HEK293 (cell line): ENCODE measurements around the gene ABR.

Experiments
- CTCF ChIA-PET: fragments of 350-600 bp; formaldehyde crosslinking; extraction: SDS; loops from one replicate; lab custom pipeline; 2021; ENCODE audit warnings: antibody characterized with exemption; lab: Yijun Ruan, JAX
- POLR2A ChIA-PET: fragments of 300-600 bp; formaldehyde crosslinking; extraction: SDS; loops from one replicate; lab custom pipeline; 2020; ENCODE audit warnings: antibody characterized with exemption, inconsistent platforms; lab: Yijun Ruan, JAX
- H3K27ac ChIP-seq: fragments of 200-500 bp; sonication (Bioruptor generic); 2 replicates; pipeline ENCODE4 v1.5.1; 2014; ENCODE audit warnings: low read depth, low read length, control low read depth, inconsistent platforms; ENCODE audit errors: extremely low read depth
- H3K36me3 ChIP-seq, 2 experiments: fragments of 200-500 bp in 1 of 2; sonication (Bioruptor generic) in 1 of 2; 1 replicate in 1 of 2; 2 replicates in 1 of 2; pipeline ENCODE4 v1.5.1; 2014 to 2017; ENCODE audit warnings: inconsistent platforms in 2 of 2, low read length in 2 of 2; ENCODE audit not compliant: control insufficient read depth in 2 of 2, insufficient read depth in 1 of 2
- H3K4me1 ChIP-seq: fragments of 200-500 bp; sonication (Bioruptor generic); 2 replicates; pipeline ENCODE4 v1.5.1; 2014; ENCODE audit warnings: mild to moderate bottlenecking, low read length, inconsistent platforms; ENCODE audit not compliant: control insufficient read depth, insufficient read depth
- H3K4me3 ChIP-seq: 2 replicates; pipeline ENCODE4 v1.5.1; 2011; ENCODE audit warnings: low read depth, mild to moderate bottlenecking, control low read depth, low read length, moderate library complexity
- H3K9me3 ChIP-seq: fragments of 200-500 bp; sonication (Bioruptor generic); 2 replicates; pipeline ENCODE4 v1.5.1; 2014; ENCODE audit warnings: low read depth, low read length, inconsistent platforms; ENCODE audit not compliant: control insufficient read depth, insufficient read depth
- EGR2 ChIP-seq: fragments of 450-650 bp; formaldehyde crosslinking; IDR thresholded peaks from 2 replicates; pipeline ENCODE4 v1.5.1; 2016; ENCODE audit warnings: low read depth, missing biosample characterization, missing genetic modification characterization
- GLIS1 ChIP-seq: fragments of 450-650 bp; formaldehyde crosslinking; IDR thresholded peaks from 2 replicates; pipeline ENCODE4 v1.5.1; 2016; ENCODE audit warnings: missing biosample characterization, missing genetic modification characterization
- HOXA7 ChIP-seq: sonication (generic); formaldehyde crosslinking; IDR thresholded peaks from 2 replicates; pipeline ENCODE4 v1.8.1; 2022; ENCODE audit warnings: missing genetic modification reagents, borderline replicate concordance
- SCRT2 ChIP-seq: fragments of 450-650 bp; formaldehyde crosslinking; IDR thresholded peaks from 2 replicates; pipeline ENCODE4 v1.5.1; 2016; ENCODE audit warnings: missing biosample characterization, missing genetic modification characterization
- SETDB1 ChIP-seq: IDR thresholded peaks from one replicate; pipeline ENCODE4 v1.6.1; 2017; ENCODE audit warnings: mild to moderate bottlenecking, low read length, moderate library complexity, mixed read lengths; ENCODE audit not compliant: insufficient read length
- TCF7L2 ChIP-seq: IDR thresholded peaks from 2 replicates; pipeline ENCODE4 v1.6.1; 2011; ENCODE audit warnings: low read depth, mild to moderate bottlenecking, inconsistent platforms, low read length, moderate library complexity, borderline replicate concordance
- ZBTB1 ChIP-seq: fragments of 450-650 bp; formaldehyde crosslinking; IDR thresholded peaks from 2 replicates; pipeline ENCODE4 v1.5.1; 2016; ENCODE audit warnings: missing biosample characterization, missing genetic modification characterization
- ZBTB7A ChIP-seq: fragments of 450-650 bp; formaldehyde crosslinking; IDR thresholded peaks from 2 replicates; pipeline ENCODE4 v1.5.1; 2016; ENCODE audit warnings: low read depth, missing biosample characterization, missing genetic modification characterization
- ZBTB8A ChIP-seq: fragments of 450-650 bp; formaldehyde crosslinking; IDR thresholded peaks from 2 replicates; pipeline ENCODE4 v1.5.1; 2016; ENCODE audit warnings: missing biosample characterization, missing genetic modification characterization
- ZNF133 ChIP-seq: fragments of 450-650 bp; formaldehyde crosslinking; IDR thresholded peaks from 2 replicates; pipeline ENCODE4 v1.5.1; 2016; ENCODE audit warnings: missing biosample characterization, missing genetic modification characterization
- ZNF138 ChIP-seq: fragments of 450-650 bp; formaldehyde crosslinking; IDR thresholded peaks from 2 replicates; pipeline ENCODE4 v1.5.1; 2016; ENCODE audit warnings: missing biosample characterization, missing genetic modification characterization, borderline replicate concordance
- ZNF2 ChIP-seq: fragments of 450-650 bp; formaldehyde crosslinking; IDR thresholded peaks from 2 replicates; pipeline ENCODE4 v1.5.1; 2016; ENCODE audit warnings: missing biosample characterization, missing genetic modification characterization
- ZNF221 ChIP-seq: fragments of 450-650 bp; formaldehyde crosslinking; IDR thresholded peaks from 2 replicates; pipeline ENCODE4 v1.5.1; 2017; ENCODE audit warnings: missing biosample characterization, missing genetic modification characterization, borderline replicate concordance
- ZNF707 ChIP-seq: fragments of 450-650 bp; formaldehyde crosslinking; IDR thresholded peaks from 2 replicates; pipeline ENCODE4 v1.5.1; 2016; ENCODE audit warnings: missing biosample characterization, missing genetic modification characterization
- ZSCAN16 ChIP-seq: fragments of 450-650 bp; formaldehyde crosslinking; IDR thresholded peaks from 2 replicates; pipeline ENCODE4 v1.5.1; 2016; ENCODE audit warnings: missing biosample characterization, missing genetic modification characterization
- TF ChIP-seq, protein P1 (sequence below): fragments of 450-650 bp; formaldehyde crosslinking; IDR thresholded peaks from 2 replicates; pipeline ENCODE4 v1.5.1; 2016; ENCODE audit warnings: missing biosample characterization, missing genetic modification characterization
- TF ChIP-seq, protein P2 (sequence below): fragments of 450-650 bp; formaldehyde crosslinking; IDR thresholded peaks from 2 replicates; pipeline ENCODE4 v1.5.1; 2016; ENCODE audit warnings: missing biosample characterization, missing genetic modification characterization
- TF ChIP-seq, protein P3 (sequence below): fragments of 450-650 bp; formaldehyde crosslinking; IDR thresholded peaks from 2 replicates; pipeline ENCODE4 v1.5.1; 2016; ENCODE audit warnings: missing biosample characterization, missing genetic modification characterization, borderline replicate concordance
- TF ChIP-seq, protein P4 (sequence below): fragments of 450-650 bp; formaldehyde crosslinking; IDR thresholded peaks from 2 replicates; pipeline ENCODE4 v1.5.1; 2016; ENCODE audit warnings: missing biosample characterization, missing genetic modification characterization
- TF ChIP-seq, protein P5 (sequence below): fragments of 450-650 bp; formaldehyde crosslinking; IDR thresholded peaks from 2 replicates; pipeline ENCODE4 v1.5.0; 2017; ENCODE audit warnings: missing biosample characterization, missing genetic modification characterization, borderline replicate concordance

ABR gene

DNA sequence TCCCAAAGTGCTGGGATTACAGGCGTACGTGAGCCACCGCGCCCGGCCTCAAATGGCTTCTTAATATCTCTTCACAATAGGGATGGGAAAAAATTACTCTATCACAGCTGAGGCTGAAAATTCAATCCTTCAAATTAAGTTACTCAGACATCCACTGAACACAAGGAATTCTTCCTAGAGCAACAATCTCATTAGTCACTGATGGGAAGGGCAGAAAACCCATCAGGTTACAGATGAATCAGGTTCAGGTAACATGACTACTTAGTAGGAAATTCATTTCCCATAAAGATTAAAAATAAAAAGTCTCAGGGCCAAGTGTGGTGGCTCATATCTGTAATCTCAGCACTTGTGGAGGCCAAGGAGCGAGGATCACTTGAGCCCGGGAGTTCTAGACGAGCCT, 42.5 kb upstream of the ABR start:
- CTCF ChIA-PET = interaction anchor here (1.1 kb wide), 1 partner anchor 9 kb away, joined by 3 read pairs; no protein-coding TSS in a partner anchor
- H3K36me3 ChIP-seq = peaks cover 0 to 14% of the 10 kb centered on the region in 2 experiments; a peak in 2 of 3 replicates
- H3K4me1 ChIP-seq = no peaks in the 10 kb centered on the region
- no peak overlapping the region for H3K4me3 ChIP-seq
- POLR2A ChIA-PET = no interaction called here
- no peaks in the 10 kb centered on the region for H3K9me3 ChIP-seq
- H3K27ac ChIP-seq = no peak overlapping the region
- TF ChIP-seq ZSCAN16 (no peak), ZBTB7A (tag by site-specific recombination) (no peak), GLIS1 (tag by site-specific recombination) (no peak), HOXA7 (CRISPR knock-in tag) (no peak), ZNF707 (tag by site-specific recombination) (no peak), ZNF133 (tag by site-specific recombination) (no peak), ZNF2 (tag by site-specific recombination) (no peak), SCRT2 (no peak), ZBTB8A (tag by site-specific recombination) (no peak), ZNF221 (tag by site-specific recombination) (no peak), EGR2 (tag by site-specific recombination) (no peak), TCF7L2 (no peak), ZBTB1 (tag by site-specific recombination) (no peak)
- TF ChIP-seq, protein P1, sequence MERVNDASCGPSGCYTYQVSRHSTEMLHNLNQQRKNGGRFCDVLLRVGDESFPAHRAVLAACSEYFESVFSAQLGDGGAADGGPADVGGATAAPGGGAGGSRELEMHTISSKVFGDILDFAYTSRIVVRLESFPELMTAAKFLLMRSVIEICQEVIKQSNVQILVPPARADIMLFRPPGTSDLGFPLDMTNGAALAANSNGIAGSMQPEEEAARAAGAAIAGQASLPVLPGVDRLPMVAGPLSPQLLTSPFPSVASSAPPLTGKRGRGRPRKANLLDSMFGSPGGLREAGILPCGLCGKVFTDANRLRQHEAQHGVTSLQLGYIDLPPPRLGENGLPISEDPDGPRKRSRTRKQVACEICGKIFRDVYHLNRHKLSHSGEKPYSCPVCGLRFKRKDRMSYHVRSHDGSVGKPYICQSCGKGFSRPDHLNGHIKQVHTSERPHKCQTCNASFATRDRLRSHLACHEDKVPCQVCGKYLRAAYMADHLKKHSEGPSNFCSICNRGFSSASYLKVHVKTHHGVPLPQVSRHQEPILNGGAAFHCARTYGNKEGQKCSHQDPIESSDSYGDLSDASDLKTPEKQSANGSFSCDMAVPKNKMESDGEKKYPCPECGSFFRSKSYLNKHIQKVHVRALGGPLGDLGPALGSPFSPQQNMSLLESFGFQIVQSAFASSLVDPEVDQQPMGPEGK = no peak
- TF ChIP-seq, protein P2, sequence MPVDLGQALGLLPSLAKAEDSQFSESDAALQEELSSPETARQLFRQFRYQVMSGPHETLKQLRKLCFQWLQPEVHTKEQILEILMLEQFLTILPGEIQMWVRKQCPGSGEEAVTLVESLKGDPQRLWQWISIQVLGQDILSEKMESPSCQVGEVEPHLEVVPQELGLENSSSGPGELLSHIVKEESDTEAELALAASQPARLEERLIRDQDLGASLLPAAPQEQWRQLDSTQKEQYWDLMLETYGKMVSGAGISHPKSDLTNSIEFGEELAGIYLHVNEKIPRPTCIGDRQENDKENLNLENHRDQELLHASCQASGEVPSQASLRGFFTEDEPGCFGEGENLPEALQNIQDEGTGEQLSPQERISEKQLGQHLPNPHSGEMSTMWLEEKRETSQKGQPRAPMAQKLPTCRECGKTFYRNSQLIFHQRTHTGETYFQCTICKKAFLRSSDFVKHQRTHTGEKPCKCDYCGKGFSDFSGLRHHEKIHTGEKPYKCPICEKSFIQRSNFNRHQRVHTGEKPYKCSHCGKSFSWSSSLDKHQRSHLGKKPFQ (tag by site-specific recombination) = no peak
- TF ChIP-seq, protein P3, sequence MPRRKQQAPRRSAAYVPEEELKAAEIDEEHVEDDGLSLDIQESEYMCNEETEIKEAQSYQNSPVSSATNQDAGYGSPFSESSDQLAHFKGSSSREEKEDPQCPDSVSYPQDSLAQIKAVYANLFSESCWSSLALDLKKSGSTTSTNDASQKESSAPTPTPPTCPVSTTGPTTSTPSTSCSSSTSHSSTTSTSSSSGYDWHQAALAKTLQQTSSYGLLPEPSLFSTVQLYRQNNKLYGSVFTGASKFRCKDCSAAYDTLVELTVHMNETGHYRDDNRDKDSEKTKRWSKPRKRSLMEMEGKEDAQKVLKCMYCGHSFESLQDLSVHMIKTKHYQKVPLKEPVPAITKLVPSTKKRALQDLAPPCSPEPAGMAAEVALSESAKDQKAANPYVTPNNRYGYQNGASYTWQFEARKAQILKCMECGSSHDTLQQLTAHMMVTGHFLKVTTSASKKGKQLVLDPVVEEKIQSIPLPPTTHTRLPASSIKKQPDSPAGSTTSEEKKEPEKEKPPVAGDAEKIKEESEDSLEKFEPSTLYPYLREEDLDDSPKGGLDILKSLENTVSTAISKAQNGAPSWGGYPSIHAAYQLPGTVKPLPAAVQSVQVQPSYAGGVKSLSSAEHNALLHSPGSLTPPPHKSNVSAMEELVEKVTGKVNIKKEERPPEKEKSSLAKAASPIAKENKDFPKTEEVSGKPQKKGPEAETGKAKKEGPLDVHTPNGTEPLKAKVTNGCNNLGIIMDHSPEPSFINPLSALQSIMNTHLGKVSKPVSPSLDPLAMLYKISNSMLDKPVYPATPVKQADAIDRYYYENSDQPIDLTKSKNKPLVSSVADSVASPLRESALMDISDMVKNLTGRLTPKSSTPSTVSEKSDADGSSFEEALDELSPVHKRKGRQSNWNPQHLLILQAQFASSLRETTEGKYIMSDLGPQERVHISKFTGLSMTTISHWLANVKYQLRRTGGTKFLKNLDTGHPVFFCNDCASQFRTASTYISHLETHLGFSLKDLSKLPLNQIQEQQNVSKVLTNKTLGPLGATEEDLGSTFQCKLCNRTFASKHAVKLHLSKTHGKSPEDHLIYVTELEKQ (tag by site-specific recombination) = no peak

DNA sequence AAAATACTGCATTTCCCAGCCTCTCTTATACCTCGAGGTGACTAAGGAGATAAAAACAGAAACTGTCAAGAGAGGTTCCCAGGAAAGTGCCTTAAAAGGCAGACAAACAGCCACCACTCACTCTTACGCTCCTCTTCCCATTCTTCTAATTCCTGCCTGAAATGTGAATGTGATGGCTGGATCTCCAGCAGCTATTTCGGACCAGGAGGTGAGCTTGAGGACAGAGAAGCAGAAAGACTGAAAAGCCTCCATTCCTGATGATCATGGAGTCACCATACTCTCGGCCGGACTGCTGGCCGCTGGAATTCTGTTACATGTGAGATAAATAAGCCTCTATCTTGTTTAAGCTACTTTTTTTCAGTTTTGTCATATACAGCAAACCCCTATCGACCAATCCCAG, 41.4 kb upstream of the ABR start:
- CTCF ChIA-PET = interaction anchor here (0.5 kb wide), 1 partner anchor 206 kb away, joined by 4 read pairs; no protein-coding TSS in a partner anchor
- 0 out of 2 replicates have a peak, but pooled peaks cover 1% of the 10 kb centered on the region for H3K4me1 ChIP-seq
- POLR2A ChIA-PET = interaction anchor here (1.4 kb wide), 1 partner anchor 8 kb away, joined by 5 read pairs; no protein-coding TSS in a partner anchor
- H3K36me3 ChIP-seq = peaks cover 0 to 4% of the 10 kb centered on the region in 2 experiments; a peak in 2 of 3 replicates
- H3K27ac ChIP-seq = no peak overlapping the region
- H3K4me3 ChIP-seq = no peak overlapping the region
- no peaks in the 10 kb centered on the region for H3K9me3 ChIP-seq
- TF ChIP-seq ZNF138 = no peak
- TF ChIP-seq, protein P4, sequence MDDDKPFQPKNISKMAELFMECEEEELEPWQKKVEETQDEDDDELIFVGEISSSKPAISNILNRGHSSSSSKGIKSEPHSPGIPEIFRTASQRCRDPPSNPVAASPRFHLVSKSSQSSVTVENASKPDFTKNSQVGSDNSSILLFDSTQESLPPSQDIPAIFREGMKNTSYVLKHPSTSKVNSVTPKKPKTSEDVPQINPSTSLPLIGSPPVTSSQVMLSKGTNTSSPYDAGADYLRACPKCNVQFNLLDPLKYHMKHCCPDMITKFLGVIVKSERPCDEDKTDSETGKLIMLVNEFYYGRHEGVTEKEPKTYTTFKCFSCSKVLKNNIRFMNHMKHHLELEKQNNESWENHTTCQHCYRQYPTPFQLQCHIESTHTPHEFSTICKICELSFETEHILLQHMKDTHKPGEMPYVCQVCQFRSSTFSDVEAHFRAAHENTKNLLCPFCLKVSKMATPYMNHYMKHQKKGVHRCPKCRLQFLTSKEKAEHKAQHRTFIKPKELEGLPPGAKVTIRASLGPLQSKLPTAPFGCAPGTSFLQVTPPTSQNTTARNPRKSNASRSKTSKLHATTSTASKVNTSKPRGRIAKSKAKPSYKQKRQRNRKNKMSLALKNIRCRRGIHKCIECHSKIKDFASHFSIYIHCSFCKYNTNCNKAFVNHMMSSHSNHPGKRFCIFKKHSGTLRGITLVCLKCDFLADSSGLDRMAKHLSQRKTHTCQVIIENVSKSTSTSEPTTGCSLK = no peak
- TF ChIP-seq, protein P5, sequence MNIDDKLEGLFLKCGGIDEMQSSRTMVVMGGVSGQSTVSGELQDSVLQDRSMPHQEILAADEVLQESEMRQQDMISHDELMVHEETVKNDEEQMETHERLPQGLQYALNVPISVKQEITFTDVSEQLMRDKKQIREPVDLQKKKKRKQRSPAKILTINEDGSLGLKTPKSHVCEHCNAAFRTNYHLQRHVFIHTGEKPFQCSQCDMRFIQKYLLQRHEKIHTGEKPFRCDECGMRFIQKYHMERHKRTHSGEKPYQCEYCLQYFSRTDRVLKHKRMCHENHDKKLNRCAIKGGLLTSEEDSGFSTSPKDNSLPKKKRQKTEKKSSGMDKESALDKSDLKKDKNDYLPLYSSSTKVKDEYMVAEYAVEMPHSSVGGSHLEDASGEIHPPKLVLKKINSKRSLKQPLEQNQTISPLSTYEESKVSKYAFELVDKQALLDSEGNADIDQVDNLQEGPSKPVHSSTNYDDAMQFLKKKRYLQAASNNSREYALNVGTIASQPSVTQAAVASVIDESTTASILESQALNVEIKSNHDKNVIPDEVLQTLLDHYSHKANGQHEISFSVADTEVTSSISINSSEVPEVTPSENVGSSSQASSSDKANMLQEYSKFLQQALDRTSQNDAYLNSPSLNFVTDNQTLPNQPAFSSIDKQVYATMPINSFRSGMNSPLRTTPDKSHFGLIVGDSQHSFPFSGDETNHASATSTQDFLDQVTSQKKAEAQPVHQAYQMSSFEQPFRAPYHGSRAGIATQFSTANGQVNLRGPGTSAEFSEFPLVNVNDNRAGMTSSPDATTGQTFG = no peak
- peak; percentile 78 for TF ChIP-seq SETDB1
